ENCODE data around the gene LYRM1.
"Not testable (repeated sequence)": the region's sequence is repeated elsewhere in the genome, so short reads cannot be mapped to it uniquely, and the experiment has no call there.

The LYRM1 gene

GRCh38 chr16:20900299-20901067 is at the start of gene LYRM1, which contains the start of gene DCUN1D3:
TSS of gene LYRM1 (plus strand) at chr16:20900771. CDS start at chr16:20915556, 14,785 bp downstream.
TSS of gene DCUN1D3 (minus strand) at chr16:20900358. CDS start at chr16:20862538, 37,820 bp downstream.
- DNase-seq: peak; percentile 92

GRCh38 chr16:20850981-20851380 is 49.6 kb upstream of the LYRM1 start:
- DNase-seq: no peak

- no peak for DNase-seq
These were observed 49.0 kb upstream of the LYRM1 start for GRCh38 chr16:20851601-20852000.

- no peak for DNase-seq
These were observed 47.4 kb upstream of the LYRM1 start for GRCh38 chr16:20853143-20853542.

- no peak for DNase-seq
These were observed 46.5 kb upstream of the LYRM1 start for GRCh38 chr16:20853981-20854620.

GRCh38 chr16:20854963-20855362 is 45.6 kb upstream of the LYRM1 start:
- DNase-seq: no peak

GRCh38 chr16:20857281-20857680 is 43.3 kb upstream of the LYRM1 start:
- DNase-seq: no peak

GRCh38 chr16:20859229-20859628 is 41.3 kb upstream of the LYRM1 start:
- DNase-seq: no peak

- DNase-seq: no peak
These were observed 40.9 kb upstream of the LYRM1 start for GRCh38 chr16:20859699-20860098.

GRCh38 chr16:20860361-20860760 is 40.2 kb upstream of the LYRM1 start:
- no peak for DNase-seq

GRCh38 chr16:20860995-20861394 is 39.6 kb upstream of the LYRM1 start:
- not testable (repeated sequence) for DNase-seq

- no peak for DNase-seq
These were observed 38.2 kb upstream of the LYRM1 start for GRCh38 chr16:20862162-20862960.

GRCh38 chr16:20864376-20864775 is 36.2 kb upstream of the LYRM1 start:
- DNase-seq: not testable (repeated sequence)

- DNase-seq: no peak
These were observed 35.0 kb upstream of the LYRM1 start for GRCh38 chr16:20865420-20866131.

GRCh38 chr16:20866145-20866772 is 34.3 kb upstream of the LYRM1 start:
- no peak for DNase-seq

- DNase-seq: no peak
These were observed 33.8 kb upstream of the LYRM1 start for GRCh38 chr16:20866801-20867200.

GRCh38 chr16:20867585-20867984 is 33.0 kb upstream of the LYRM1 start:
- DNase-seq: no peak

GRCh38 chr16:20868890-20869289 is 31.7 kb upstream of the LYRM1 start:
- DNase-seq: no peak

GRCh38 chr16:20870122-20870820 is 30.3 kb upstream of the LYRM1 start:
- DNase-seq: no peak

GRCh38 chr16:20871258-20871657 is 29.3 kb upstream of the LYRM1 start:
- no peak for DNase-seq

GRCh38 chr16:20871941-20872815 is 28.4 kb upstream of the LYRM1 start:
- DNase-seq: no peak
